NT2/D1 (cell line): ENCODE results near the gene KLHL22.

Source experiments
- DNase-seq: peaks from one replicate; pipeline ENCODE4 v3.0.0-alpha.2; 2011; ENCODE audit warnings: low read depth, low spot score
- H3K27me3 ChIP-seq: 2 replicates; pipeline ENCODE4 v1.6.0; 2011; ENCODE audit warnings: mild to moderate bottlenecking; ENCODE audit not compliant: insufficient read length, insufficient read depth
- H3K36me3 ChIP-seq: 2 replicates; pipeline ENCODE4 v1.6.1; 2011; ENCODE audit warnings: mild to moderate bottlenecking, low read length, mixed read lengths; ENCODE audit not compliant: insufficient read depth, insufficient read length
- H3K4me1 ChIP-seq: 2 replicates; pipeline ENCODE4 v1.5.1; 2011; ENCODE audit not compliant: insufficient read depth, insufficient read length
- H3K4me3 ChIP-seq: 2 replicates; pipeline ENCODE4 v1.5.1; 2011; ENCODE audit warnings: low read depth; ENCODE audit not compliant: insufficient read length
- H3K9ac ChIP-seq: 2 replicates; pipeline ENCODE4 v1.6.0; 2011; ENCODE audit warnings: low read depth; ENCODE audit not compliant: insufficient read length
- H3K9me3 ChIP-seq: 2 replicates; pipeline ENCODE4 v1.5.1; 2011; ENCODE audit warnings: mild to moderate bottlenecking, low read length; ENCODE audit not compliant: insufficient read depth
- SUZ12 ChIP-seq: IDR thresholded peaks from 2 replicates; pipeline ENCODE4 v1.6.1; 2011; ENCODE audit not compliant: insufficient read length, insufficient read depth; ENCODE audit errors: extremely low read depth
- YY1 ChIP-seq: IDR thresholded peaks from 2 replicates; pipeline ENCODE4 v1.6.1; 2011; ENCODE audit not compliant: insufficient read length, insufficient read depth
- ZNF274 ChIP-seq: IDR thresholded peaks from 2 replicates; pipeline ENCODE4 v1.6.1; 2011; ENCODE audit warnings: mild to moderate bottlenecking, low read depth, low read length

Gene KLHL22

DNA sequence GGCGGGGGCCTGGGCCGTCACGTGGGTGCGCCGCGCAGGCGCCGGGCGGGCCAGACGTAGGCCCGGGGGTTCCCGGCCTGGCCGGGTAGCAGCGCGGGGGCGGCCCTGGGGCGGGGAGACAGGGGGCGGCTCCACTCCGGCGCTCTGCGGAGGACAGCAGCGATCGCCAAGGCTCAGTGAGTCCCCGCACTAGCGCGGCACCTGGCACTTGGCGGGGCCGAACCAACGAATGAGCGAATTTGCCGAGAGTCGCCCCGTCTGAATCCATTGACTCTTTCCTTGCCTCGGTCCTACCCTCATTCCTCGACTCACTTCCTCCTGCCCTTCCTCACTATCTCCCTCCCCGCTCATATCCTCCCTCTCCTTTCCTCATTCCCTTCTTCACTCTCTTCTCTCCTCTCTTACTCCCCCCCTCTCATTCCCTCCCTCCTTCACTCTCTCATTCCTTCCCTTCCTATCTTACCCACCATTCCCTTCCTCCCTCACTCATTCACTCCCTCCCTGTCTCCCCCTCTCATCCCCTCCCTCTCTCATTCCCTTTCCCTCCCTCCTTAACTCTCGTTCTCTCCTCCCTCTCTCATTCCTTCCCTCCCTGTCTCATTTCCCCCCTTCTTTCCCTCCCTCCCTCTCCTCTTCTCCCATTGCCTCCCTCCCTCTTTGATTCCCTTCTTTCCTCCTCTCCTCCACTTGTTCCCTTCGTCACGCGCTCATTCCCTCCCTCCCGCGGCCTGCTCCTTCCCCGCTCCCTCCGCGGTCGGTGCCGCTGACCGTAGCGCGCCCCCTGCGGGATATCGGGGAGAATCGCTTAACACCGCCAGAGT, 476 bp upstream of the KLHL22 start:
- Histone ChIP-seq H3K27me3 (peaks cover 13% of the 10 kb centered on the region), H3K9me3 (no peaks in the 10 kb centered on the region)

DNA sequence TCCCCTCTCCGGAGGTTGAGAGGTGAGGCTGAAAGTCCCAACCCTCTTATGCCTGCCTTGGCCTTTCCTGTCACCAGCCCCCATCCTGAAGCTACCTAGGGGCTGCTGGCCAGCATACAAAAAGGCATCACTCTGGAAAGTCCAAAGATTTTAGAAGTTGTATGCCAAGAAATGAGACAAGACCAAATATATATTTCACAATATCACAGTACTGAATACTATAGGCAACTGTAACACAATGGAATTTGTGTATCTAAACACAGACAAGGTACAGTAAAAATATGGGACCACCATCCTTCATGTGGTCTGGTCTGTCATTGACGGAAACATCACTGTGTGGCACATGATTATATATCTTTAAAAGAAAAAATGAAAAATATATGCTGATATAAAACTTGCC, 4.2 kb downstream of the KLHL22 start:
- Histone ChIP-seq H3K9me3 (no peaks in the 10 kb centered on the region), H3K36me3 (peaks cover 13% of the 10 kb centered on the region), H3K4me1 (peaks cover 5% of the 10 kb centered on the region), H3K27me3 (peaks cover 13% of the 10 kb centered on the region), H3K4me3 (no peak overlapping the region), H3K9ac (no peak overlapping the region)
- TF ChIP-seq ZNF274 (no peak), SUZ12 (no peak), YY1 (no peak)
- no peak for DNase-seq

More for the DNA sequence above, 476 bp upstream of the KLHL22 start:
- peak; percentile 62 for DNase-seq
- Histone ChIP-seq H3K4me1 (peaks cover 4% of the 10 kb centered on the region), H3K9ac (peak overlapping the region; percentile 91), H3K4me3 (peak overlapping the region; percentile 92), H3K36me3 (peaks cover 10% of the 10 kb centered on the region)
- TF ChIP-seq YY1 (no peak), ZNF274 (no peak)

DNA sequence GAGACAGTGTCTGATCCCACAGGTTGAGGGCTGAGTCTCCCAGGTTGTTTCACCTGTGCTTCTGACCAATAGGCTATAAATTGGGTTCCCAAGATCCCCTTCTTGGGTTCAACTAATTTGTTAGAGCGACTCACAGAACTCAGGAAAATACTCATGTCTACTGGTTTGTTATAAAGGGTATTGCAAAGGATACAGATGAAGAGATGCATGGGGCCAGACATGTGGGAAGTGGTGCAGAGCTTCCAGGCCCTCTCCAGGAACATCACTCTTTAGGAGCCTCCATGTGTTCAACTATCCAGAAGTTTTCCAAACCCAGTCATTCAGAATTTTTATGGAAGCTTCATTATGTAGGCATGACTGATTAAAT, 4.7 kb downstream of the KLHL22 start:
- Histone ChIP-seq H3K27me3 (peaks cover 13% of the 10 kb centered on the region), H3K9me3 (no peaks in the 10 kb centered on the region), H3K9ac (no peak overlapping the region), H3K4me3 (no peak overlapping the region), H3K36me3 (peaks cover 13% of the 10 kb centered on the region), H3K4me1 (peaks cover 5% of the 10 kb centered on the region)
- no peak for DNase-seq
- TF ChIP-seq ZNF274 (no peak), SUZ12 (no peak), YY1 (no peak)

DNA sequence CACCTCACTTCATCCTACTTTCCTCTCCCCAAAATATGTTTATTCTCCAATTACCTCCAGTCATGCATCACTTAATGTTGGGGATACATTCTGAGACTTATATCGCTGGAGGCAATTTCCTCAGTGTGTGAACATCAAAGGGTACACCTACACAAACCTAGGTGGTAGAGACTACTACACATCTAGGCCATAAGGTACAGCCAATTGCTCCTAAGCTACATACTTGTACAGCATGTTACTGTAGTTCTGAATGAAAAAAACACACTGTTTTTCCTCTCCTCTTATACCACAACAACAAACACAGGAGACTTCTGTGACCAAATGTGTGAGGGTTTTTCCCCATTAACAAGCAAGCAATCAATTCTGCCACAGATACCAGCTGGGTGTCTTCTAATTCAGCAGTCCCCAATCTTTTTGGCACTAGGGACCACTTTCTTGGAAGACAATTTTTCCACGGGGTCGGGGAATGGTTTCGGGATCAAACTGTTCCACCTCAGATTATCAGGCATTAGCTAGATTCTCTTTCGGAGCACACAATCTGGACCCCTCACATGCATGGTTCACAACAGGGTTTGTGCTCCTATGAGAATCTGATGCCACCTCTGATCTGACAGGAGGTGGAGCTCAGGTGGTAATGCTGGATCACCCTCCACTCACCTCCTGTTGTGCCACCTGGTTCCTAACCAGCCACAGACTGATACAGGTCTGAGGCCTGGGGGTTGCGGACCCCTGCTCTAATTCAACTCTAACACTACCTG, 5.2 kb downstream of the KLHL22 start:
- no peak for DNase-seq
- Histone ChIP-seq H3K36me3 (peaks cover 13% of the 10 kb centered on the region), H3K9me3 (no peaks in the 10 kb centered on the region), H3K4me1 (peaks cover 5% of the 10 kb centered on the region), H3K9ac (no peak overlapping the region), H3K4me3 (no peak overlapping the region), H3K27me3 (peaks cover 13% of the 10 kb centered on the region)
- no peak for TF ChIP-seq SUZ12
- no peak for TF ChIP-seq ZNF274
- no peak for TF ChIP-seq YY1

DNA sequence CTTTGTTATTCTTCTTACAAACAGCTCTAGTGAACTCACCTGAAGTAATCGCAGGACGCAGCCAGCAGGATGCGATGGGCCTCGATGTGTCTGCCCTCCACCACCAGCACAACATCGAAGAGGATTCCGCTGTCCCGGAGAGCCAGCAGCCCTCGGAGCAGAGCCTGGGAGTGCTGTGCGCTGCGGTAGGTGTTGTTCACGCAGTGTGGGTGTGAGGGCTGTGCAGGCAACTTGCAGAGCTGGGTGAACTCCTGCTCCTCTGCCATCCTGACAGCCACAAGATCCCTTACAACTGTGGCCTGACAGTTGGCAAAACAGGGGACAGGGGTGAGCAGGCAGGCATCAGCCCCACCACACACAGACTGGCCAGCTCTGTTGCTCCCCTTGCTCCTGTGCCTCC, 6.6 kb downstream of the KLHL22 start:
- no peak for TF ChIP-seq SUZ12
- TF ChIP-seq YY1 = no peak
- no peak for TF ChIP-seq ZNF274
- H3K27me3 ChIP-seq = no peaks in the 10 kb centered on the region
- no peak overlapping the region for H3K9ac ChIP-seq
- H3K9me3 ChIP-seq = no peaks in the 10 kb centered on the region
- H3K4me1 ChIP-seq = peaks cover 5% of the 10 kb centered on the region
- DNase-seq = no peak
- H3K4me3 ChIP-seq = no peak overlapping the region
- H3K36me3 ChIP-seq = peaks cover 13% of the 10 kb centered on the region

DNA sequence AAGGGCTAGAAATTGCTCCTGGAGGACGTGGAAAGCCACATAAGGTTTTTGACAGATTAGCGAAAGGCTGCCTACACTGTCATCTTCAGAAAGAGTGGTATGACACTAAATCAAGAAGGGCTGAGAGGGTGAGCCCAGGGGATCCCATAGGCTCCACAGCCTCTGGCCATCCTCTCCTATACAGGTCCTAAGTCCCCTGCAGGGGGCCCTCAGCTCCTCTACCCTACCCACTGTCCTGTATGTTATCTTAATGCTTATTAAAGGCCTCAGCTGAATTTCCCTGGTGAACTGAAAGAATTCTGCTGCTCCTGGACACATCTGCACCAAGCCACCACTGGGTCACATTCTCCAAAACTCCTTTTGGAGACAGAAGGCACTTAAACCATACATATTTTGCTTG, 7.9 kb downstream of the KLHL22 start:
- Histone ChIP-seq H3K9ac (no peak overlapping the region), H3K4me1 (peaks cover 5% of the 10 kb centered on the region), H3K27me3 (no peaks in the 10 kb centered on the region), H3K4me3 (no peak overlapping the region), H3K9me3 (no peaks in the 10 kb centered on the region), H3K36me3 (peaks cover 24% of the 10 kb centered on the region)
- TF ChIP-seq SUZ12 (no peak), YY1 (no peak), ZNF274 (no peak)
- no peak for DNase-seq

DNA sequence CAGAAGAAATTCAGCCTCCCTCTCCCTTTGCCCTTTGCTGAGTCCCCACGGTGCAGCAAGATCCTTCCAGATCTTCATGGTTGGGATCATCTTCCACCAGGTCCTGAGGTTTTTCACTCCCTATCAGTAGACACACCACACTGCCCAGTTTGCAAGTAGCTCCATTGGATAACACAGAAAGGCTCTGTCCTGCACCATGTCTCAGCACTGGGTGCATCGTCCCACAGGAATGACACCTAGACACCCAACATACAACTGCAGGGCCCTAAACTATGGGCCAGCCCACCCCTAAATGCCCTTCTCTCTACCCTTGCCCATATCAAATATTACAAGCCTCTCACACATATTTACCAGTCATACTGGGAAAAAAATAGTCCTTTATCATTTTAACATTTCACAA, 9.4 kb downstream of the KLHL22 start:
- H3K4me1 ChIP-seq = peaks cover 5% of the 10 kb centered on the region
- no peak overlapping the region for H3K9ac ChIP-seq
- H3K27me3 ChIP-seq = no peaks in the 10 kb centered on the region
- H3K9me3 ChIP-seq = no peaks in the 10 kb centered on the region
- TF ChIP-seq ZNF274 = no peak
- TF ChIP-seq YY1 = no peak
- no peak for TF ChIP-seq SUZ12
- no peak overlapping the region for H3K4me3 ChIP-seq
- DNase-seq = no peak
- H3K36me3 ChIP-seq = peaks cover 30% of the 10 kb centered on the region
